Iris pigment epithelial cell (primary cell): ENCODE data around the gene MLLT3.

Experiments used
- DNase-seq: peaks from one replicate; pipeline ENCODE4 v3.0.0-alpha.2; 2011; ENCODE audit warnings: low read depth

MLLT3 gene

DNA sequence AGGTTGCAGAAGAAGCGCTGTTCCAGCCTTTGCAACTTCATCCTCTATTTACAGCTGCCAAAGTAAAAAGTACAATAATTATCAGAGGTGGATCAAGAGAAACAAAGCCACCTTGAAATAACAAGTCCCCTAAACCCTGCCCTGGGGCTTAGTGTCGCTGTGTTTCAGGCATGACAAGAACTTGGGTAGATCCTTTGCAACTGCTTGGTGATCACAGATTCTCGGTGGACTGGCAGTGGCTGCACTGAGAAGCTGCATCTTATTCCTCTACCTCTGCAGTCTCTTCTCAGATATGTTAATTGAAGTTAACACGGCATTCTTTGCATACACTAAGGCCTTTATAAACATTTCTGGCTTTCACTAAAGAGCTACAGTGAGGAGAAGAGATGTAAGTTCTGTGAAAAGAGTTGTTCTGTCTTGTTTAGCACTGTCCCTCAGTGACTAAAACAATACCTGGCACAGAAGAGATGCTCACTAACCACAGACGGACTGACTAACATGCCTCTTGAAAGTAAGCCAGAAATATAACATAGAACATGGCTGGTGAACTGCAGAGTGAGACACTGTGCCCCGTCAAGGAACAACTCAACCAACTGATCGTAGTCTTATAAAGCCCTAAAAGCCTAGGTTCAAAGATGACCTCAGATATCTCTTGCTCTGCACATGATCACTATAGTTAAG is 144.2 kb downstream of the MLLT3 start:
- peak; percentile 65 for DNase-seq

DNA sequence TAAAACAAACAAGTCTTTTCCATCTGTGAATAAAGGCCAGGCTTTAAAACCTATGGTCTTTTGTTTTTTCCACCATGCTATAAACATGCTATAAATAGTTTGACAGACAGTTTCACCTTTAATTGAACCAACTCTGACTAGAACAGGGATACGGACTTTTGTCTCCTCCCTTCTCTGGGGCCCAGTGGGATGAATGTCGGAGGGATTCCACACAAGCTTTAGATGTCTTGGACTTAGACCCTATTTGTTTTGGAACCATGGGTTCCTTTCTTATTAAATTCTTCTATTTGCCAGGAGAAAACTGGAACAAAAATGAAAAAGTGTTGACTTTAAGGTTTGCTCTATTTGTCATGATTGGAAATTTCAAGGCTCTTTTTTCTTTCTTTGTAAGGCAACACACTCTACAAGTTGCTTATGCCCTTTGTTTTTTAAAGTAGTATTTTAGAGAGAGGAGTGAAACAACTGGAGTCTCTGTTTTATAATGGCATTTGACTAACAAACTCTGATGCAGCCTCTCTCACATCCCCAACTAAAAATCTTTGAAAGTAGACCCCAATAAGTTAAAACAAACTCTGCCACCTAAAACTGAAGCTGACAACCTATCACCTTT is 145.3 kb downstream of the MLLT3 start:
- peak; percentile 56 for DNase-seq

DNA sequence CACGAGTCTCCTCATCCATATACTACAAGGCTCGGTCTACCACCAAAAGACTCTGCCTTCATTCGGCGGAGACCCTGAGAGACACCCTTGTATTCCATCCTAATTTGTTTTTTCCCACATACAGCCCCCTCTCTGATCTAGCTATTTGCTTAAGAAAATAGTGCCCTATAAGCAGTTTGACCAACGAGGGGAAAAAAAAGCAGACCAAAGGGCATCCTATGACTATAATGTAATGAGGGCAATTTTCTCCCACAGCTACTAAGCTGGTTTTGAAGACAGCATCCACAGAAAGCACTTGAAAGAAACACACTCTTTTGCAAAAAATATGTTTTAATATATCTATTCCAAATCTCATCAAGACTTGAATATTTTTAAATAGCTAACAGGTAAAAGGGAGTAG is 147.8 kb downstream of the MLLT3 start:
- no peak for DNase-seq

DNA sequence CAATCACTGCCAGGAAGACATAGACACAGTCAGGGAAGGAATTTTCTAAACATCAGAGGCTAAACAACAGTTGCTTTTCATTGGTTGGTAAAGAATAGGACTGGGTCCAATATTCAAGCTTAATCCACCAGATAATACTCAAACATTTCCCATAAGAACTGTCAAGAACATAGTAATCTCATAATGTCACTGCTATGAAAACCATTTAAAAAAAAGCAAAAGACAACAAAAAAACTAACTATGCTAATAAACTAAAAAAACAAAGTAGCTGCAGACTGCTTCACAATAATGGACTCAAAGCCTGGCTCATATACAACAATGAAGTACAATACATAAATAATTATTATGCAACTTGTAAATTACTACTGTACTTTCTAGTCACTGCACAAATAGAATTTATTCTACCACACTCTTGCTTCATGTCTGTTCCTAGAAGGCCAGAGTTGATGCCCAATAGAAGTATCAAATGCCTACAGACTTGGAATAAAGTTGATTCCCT is 148.7 kb downstream of the MLLT3 start:
- DNase-seq = peak; percentile 31

DNA sequence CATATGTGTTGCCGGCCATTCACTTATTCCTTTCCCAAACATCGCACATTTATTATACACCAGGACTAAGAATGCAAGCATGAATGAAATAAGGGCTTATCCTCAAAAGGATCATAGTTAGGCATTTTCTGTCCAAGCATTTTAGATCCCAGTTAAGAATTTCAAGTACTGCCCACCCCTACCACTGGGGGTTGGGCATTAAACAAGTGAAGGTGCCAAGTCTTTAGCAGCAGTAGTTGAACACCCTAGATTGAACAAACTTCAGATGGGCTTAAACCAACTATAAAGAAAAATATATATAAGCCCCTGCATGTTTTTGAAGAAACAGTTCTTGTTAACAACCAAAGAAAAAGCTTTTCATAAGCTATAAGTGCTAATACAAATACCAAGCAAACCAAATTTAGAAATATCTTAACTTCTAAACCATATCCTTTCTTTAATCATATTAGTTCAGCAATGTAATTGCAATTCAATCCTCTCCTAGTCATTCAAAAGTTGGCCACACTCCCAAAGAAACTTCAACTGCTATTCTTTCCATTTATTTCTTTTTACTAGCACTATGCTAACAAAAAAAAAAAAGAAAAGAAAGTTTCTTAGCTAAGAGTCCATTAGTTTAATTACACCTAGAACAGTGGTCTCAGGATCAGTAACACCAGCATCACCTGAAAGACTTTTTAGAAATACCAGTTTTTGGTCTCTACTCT is 149.8 kb downstream of the MLLT3 start:
- peak; percentile 4 for DNase-seq

DNA sequence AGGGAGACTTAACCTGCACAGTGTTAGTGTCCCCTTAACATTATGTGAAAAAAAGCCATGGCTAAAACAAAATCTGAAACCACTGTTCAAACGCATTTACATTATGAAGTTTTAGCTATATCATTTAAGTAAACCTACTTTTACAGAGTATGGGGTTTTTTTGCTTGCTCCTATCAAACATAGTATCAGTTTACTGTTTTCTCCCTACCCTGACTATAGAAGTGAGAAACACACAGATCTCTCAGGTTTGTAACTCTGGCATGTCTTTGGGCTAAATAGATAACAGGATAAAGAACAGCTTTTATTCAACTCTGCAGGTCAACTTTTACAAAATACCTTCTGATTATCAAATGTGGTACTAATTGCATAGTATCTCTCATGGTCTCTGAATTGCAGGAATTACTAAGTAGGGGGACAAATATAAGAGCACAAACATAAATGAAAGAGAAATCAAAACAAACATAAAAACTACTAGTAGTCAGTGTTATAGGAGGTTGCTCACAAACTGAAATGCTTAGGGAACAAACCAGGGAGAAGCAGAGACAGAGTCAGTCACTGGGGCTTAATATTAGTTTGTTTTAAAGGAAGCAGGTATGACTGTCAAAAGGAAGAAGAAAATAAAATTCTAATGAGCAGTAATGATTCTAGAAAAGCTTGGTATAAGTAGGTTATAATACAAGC is 155.8 kb downstream of the MLLT3 start:
- DNase-seq = no peak

DNA sequence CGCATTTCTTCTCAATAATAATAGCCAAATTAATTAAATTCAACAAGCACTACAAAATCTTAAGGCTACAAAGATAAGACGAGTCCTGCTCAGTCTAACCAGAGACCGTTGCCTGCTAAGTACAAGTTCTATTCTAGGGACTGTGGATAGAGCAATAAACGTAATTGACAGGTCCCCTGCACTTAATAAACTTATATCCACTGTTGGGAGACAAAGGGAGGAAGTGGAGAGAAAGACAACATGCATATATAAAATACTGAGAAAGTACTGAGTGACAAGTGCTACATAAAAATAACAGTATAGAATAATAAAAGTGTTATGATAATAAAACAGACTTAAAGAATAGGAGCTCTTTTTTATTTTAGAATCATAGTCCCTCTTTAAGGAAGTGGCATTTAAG is 158.1 kb downstream of the MLLT3 start:
- DNase-seq = no peak

DNA sequence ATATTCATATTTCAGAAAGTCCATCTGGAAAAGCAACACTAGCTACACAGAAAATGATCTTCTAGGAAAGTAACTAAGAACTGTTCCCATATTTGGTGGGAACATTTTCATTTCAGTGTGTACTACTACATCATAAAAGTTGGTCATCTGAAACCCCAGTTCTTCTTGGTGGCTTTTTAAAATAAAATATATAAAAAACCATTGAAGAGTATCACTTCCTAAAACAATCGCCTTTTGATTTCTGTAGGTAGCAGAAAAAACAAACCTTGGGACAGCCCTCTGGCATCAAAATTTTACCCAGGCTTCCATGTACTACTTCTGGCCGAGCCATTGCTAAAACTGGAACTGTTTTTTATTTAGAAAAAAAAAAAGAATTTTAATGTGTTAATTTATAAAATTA is 158.5 kb downstream of the MLLT3 start:
- DNase-seq = no peak

DNA sequence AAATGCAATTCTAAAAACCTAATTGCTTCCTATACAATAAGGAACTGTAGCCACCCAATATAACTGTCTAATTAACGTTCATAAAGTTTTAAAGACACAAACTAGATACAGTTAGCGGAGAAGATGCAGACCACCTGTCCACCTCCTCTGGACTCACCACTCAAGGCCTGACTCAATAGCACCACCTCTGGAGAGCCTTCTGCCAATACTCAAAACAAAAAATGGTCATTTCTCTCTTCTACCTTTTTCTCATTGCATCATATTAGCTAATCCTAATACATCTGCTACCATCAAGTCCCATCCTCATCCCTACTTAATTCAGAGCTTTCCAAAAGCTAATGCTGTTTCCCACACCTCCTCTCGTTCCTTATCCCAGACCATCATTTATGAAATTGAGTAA is 159.9 kb downstream of the MLLT3 start:
- no peak for DNase-seq

DNA sequence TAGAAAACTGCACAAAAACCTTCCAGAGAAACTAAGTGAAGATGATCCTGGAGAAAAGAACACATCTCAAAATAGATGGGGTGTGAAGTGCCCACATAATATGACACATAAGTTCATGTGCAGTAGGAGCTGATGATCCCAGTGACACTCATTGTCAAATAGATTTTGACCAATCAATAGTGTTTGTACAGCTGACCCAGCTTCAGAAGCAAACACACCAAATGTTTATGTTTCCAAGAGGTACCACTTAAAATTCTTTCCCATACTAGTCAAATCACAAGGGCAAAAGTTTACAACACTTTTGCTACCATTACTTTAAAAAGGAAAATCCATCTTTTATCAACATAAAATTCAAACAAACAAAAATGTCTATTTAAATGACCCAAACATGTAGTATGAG is 175.0 kb downstream of the MLLT3 start:
- DNase-seq = no peak

DNA sequence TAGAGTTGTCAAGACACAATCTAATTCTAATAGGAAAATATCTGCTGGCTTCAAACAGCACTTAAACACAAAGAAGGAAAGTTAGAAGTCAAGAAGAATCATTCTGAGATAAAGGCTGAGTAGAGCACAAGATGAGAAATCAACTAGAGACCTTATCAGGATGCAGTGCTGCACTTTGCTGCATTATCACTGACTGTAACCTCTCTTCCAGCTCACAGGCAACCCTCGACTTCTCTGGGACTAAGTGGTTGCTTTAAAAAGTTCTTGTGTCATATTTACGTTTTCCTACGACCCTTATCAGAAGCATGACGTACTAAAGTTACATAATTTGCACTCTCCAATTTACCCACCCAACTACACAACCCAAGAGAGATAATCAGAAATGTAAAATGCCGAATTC is 176.1 kb downstream of the MLLT3 start:
- no peak for DNase-seq

DNA sequence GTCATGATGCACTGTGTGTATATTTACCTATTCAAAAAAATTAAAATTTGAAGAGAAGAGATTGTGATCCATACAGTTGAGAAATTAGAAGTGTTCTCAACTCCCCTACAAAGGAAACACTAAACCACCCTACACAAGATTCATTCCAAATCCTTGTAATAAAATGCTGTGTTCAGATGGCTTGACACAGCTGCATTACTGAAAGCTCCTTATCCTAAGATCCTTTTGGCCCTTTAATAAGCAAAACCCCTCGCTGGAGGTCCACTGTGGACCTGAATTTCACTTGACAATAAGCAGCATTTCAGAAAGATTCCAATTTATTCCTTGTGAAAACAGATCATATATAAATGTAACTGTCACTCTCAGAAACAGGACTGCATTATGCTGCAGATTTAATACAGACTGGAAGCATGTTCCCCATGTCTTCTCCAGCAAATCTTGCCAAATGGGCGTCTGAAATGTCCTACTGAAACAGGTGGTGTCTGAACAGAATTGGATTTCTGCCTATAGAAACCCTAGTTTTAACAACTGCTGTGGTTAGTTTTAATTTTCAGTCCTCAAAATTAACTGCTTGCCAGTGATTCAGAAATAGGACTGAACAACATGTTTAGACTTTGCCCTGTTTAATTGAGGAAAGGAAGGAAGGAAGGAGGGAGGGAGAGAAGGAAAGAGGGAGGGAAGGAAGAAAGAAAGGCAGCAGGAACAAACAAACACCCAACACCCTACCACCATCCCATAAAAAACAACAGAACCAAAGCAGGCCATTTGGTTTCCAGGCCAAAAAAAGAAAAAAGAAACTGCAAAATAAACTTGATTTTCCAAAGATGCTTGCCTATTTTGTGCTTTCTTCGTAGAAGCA is 179.6 kb downstream of the MLLT3 start:
- DNase-seq = no peak

DNA sequence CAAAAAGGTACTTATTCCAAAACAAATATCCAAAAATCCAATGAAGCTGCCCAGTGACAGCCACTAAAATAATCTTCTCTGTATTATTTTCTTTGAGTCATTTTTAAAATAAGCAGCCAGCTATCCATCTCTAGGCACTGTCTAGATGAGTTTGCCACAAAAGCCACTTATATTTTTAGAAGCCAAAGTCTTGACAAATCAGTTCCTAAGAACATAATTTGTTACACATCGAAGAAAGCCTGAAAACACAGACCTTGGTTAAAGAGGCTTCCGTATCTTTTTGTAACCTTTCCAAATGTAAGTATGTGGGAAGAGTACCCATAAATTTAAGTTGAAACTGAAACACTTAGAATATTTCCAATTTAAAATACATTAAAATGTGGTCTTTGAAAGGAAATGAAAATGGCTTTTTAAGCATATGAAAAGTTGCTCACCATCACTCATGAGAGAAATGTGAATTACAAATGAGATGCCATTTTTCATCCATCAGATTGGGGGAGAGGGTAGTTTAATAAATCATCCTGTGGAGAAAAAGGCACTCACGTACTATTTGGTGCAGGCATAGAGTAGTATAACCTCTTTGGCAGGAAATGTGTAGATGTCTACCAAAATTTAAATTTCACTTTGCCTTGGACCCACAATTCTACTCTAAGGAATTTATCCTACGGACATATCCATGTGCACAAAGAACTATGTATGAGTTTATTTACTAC is 180.4 kb downstream of the MLLT3 start:
- no peak for DNase-seq

DNA sequence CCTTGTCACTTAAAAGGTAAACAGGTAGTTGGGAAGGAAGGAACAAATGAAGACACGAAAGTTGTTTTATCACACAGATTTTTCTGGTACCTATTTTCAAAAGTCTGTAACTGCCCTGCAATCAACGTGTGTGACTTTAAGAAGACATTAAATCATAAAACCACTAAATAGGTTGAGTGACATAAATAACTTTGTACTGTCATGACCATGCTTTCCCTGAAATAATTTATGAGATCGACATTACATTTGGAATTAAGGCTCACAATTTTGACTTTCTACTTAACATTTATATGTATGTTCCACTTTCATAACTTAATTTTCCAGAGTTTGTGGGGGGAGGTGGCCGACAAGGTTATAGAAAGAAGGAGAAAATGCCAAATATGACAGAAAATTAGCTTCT is 181.1 kb downstream of the MLLT3 start:
- no peak for DNase-seq

DNA sequence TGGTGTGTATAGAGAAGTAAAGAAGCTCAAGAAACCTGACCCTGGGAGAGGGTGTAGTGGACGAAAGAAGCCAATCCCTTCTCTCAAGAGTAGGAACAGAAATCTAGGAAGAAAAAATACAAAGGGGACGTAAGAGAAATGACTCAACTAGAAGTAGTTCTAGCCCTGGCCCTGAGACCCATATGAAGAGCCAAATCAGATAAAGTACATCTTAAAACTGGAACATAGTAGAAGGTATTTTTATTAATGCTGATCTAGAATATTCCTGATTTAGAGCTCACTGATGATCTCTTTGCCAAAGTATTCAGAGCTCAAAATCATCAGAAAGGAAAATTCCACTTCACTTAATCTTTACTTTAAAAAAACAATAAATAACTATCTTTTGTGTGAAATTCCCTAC is 184.8 kb downstream of the MLLT3 start:
- DNase-seq = peak; percentile 75

DNA sequence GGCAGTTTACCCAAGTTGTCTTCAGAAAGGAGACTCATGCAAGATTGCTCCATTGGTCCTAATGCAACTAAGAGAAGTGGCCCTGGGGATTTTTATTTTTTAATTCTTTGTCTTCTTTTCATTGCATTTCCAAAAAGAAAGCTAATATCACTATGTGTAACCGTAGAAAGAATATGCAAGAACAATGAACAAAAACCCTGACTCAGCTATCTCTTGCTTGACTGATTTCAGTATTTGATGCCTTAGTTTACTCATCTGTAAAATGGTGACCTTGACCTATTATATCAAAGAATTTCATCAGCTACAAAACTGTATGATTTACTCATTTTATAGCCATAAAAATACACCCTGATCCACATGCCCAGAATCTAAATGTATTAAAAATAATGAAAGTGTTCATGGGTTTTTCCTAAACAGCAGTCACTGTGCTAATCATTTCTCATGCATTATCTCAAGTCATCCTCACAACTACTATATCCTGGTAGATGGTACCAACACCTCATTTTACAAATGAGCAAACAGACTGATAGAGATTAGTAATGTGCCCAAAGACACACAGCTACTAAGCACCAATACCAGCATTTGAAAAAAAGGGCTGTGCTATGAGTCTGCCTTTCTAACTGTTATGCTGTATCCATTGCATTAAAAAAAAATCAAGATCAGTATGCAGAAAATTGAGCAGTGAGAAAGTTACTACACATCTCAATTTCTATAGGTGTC is 185.7 kb downstream of the MLLT3 start:
- no peak for DNase-seq

DNA sequence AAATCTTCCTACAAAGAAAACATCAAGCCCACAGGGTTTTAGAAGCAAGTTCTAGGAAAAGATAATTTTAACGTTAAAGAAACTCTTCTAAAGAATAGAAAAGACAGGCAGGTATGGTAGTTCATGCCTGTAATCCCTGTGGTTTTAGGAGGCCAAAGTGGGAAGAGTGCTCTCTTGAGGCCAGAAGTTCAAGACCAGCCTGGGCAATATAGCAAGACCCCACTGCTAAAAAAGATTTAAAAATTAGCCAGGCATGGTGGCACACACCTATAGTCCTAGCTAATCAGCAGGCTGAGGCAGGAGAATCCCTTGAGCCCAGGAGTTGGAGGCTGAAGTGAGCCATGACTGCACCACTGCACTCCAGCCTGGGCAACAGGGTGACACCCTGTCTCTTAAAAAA is 193.3 kb downstream of the MLLT3 start:
- no peak for DNase-seq

DNA sequence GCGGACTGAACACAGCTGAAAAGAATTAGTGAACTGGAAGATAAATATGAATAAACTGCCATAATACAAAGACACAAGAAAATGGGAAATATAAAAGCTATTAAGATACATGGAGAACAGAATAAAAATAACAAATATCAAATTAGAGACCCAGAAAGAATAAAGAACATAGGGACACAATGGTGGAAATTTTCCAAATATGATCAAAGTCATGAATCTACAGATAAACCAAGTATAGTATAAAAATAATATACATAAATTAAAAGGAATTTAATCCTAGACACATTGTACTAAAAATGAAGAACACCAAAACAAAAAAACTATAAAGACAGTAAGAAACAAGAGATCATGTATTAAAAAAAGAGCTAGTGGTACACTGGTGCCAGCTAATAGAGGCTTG is 194.9 kb downstream of the MLLT3 start:
- DNase-seq = no peak

DNA sequence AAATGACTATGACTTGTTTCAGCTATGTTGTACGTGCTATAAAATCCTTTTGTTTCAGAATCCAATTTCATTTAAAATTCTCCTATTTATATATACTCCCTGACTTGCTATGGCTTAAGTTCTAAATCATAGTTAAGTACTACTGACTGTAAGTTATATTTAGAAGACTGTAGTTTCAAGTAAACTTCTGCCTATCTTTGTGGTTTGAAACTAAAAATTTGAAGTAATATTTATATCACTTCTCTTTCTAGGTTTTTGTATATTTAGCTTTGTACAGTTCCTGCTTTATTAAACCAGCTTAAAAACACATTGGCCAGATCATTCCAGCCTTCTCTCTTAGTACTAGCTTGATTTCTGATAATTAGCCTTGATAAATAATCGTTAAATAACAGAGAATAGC is 196.3 kb downstream of the MLLT3 start:
- no peak for DNase-seq

DNA sequence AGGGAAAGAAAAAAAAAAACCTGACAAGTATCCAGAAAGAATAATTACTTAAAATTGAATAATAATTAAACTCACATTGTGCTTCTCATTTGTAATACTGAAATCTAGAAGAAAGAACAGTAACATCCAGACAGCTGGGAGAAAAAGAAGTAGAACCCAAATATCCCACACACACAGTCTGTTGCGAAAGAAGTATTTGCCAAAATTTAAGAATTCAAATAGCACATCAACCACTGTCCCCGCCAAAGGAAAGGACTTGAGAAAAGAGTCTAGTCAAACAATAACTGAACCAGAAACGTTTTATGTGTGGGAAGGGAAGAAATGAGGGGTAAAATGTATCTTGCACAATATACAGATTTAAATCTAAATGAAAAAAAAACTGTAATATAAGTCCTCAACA is 202.8 kb downstream of the MLLT3 start:
- no peak for DNase-seq

DNA sequence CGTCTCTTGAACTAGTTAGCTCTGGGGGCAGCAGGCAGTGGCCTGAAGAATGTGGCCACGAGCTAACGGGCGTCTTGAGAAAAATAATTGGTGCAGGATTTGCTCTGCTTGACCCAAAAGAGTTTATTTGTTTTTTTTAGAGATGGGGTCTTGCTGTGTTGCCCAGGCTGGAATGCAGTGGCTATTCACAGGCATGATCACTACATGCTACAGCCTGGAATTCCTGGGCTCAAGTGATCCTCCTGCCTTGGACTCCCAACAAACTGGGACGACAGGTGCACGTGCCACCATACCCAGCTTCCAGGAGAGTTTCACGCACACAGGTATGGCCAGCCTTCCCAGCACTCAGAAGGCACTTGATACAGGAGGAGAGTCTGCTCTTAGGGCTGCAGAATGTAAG is 203.8 kb downstream of the MLLT3 start:
- DNase-seq = no peak
